ENCODE data around the gene MAP1LC3A.

Gene MAP1LC3A

GRCh38 chr20:34541917-34542316 is 16.6 kb upstream of the MAP1LC3A start:
- TF ChIP-seq, protein P1, sequence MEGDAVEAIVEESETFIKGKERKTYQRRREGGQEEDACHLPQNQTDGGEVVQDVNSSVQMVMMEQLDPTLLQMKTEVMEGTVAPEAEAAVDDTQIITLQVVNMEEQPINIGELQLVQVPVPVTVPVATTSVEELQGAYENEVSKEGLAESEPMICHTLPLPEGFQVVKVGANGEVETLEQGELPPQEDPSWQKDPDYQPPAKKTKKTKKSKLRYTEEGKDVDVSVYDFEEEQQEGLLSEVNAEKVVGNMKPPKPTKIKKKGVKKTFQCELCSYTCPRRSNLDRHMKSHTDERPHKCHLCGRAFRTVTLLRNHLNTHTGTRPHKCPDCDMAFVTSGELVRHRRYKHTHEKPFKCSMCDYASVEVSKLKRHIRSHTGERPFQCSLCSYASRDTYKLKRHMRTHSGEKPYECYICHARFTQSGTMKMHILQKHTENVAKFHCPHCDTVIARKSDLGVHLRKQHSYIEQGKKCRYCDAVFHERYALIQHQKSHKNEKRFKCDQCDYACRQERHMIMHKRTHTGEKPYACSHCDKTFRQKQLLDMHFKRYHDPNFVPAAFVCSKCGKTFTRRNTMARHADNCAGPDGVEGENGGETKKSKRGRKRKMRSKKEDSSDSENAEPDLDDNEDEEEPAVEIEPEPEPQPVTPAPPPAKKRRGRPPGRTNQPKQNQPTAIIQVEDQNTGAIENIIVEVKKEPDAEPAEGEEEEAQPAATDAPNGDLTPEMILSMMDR (IDR thresholded peaks at IDR 0.05; ENCODE audit: low read depth, low read length, missing control alignments) = no peak
- no peak for DNase-seq (ENCODE audit: extremely low read depth, low read depth)
- H3K4me3 ChIP-seq (replicated peaks; ENCODE audit: low read depth, low read length) = no peak overlapping the region

DNA sequence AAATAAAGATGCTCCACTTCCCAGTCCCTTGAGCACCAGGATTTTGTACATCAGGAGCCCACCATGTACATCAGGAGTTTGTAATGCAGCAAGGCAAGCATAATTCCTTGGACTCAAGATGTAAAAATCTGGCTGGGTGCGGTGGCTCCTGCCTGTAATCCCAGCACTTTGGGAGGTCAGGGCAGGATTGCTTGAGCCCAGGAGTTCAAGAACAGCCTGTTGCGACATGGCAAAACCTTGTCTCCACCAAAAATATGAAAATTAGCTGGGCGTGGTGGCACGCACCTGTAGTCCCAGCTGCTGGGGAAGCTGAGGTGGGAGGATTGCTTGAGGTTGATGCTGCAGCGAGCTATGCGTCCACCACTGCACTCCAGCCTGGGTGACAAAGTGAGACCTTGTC is 16.1 kb upstream of the MAP1LC3A start:
- no peak for DNase-seq (ENCODE audit: extremely low read depth, low read depth)
- no peak overlapping the region for H3K4me3 ChIP-seq (replicated peaks; ENCODE audit: low read depth, low read length)
- TF ChIP-seq, protein P1 (IDR thresholded peaks at IDR 0.05; ENCODE audit: low read depth, low read length, missing control alignments) = no peak

DNA sequence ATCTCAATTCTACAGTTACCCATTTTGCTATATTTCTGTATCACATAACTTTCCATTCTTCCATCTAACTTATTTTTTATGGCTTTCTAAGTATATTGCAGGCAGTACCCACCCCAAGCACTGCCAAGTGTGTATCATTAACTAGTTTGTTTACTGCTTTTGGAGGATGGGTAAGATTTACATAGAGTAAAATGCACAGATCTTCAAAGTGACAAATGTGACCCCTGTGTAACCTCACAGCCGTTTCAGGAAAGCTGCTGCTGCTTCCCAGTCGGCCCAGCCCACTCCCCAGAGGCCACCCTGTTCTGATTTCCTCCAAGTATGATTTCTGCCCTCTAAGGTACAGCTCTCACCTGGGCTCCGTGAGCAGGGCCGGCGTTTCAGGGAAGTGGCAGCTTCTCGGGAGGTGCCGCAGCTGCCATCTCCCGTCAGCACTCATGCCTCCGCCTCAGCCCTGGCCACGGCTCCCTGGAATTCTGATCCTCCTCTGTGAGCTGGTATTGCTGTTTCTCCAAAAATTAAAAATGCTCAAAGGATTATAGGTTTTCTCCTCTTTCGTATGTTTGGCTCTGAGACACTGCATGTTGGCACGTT is 15.0 kb upstream of the MAP1LC3A start:
- H3K4me3 ChIP-seq (replicated peaks; ENCODE audit: low read depth, low read length) = no peak overlapping the region
- no peak for DNase-seq (ENCODE audit: extremely low read depth, low read depth)
- TF ChIP-seq, protein P1 (IDR thresholded peaks at IDR 0.05; ENCODE audit: low read depth, low read length, missing control alignments) = no peak

DNA sequence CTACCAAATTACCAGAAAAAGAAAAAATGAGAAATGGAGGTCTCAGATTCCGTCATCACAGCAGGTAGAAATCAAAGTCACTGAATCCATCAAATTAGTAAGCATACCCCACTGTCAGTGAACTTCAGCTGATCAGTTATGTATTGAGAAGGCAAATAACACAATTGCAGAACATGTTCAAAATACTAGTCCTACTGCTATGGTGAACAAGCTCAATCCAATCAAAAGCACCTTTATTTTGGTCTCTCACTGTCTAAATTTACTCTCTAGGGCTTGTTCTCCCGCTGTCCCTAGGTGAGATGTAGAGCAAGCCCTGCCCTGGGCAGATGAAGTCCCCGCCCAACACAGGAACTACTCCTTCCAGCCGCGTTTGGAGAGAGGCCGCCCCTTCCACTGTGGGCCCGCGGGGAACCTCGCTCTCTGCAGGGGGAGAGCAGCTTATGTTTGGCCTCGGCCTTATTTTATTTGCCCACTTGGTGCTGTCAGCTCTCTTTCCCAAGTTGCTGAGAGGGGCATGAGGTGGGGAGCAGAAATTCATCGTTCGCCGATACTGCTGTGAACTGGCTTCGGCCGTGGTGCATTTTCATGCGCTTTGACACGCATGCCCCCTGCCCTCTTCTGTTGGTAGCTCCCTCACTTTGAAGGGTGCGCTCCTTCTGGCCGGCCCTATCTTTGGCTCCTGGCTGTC is 14.3 kb upstream of the MAP1LC3A start:
- TF ChIP-seq, protein P1 (IDR thresholded peaks at IDR 0.05; ENCODE audit: low read depth, low read length, missing control alignments) = no peak
- no peak overlapping the region for H3K4me3 ChIP-seq (replicated peaks; ENCODE audit: low read depth, low read length)
- DNase-seq (ENCODE audit: extremely low read depth, low read depth) = no peak

- no peak for DNase-seq (ENCODE audit: extremely low read depth, low read depth)
- H3K4me3 ChIP-seq (replicated peaks; ENCODE audit: low read depth, low read length) = no peak overlapping the region
Observed at GRCh38 chr20:34546751-34547181, 11.8 kb upstream of the MAP1LC3A start.

DNA sequence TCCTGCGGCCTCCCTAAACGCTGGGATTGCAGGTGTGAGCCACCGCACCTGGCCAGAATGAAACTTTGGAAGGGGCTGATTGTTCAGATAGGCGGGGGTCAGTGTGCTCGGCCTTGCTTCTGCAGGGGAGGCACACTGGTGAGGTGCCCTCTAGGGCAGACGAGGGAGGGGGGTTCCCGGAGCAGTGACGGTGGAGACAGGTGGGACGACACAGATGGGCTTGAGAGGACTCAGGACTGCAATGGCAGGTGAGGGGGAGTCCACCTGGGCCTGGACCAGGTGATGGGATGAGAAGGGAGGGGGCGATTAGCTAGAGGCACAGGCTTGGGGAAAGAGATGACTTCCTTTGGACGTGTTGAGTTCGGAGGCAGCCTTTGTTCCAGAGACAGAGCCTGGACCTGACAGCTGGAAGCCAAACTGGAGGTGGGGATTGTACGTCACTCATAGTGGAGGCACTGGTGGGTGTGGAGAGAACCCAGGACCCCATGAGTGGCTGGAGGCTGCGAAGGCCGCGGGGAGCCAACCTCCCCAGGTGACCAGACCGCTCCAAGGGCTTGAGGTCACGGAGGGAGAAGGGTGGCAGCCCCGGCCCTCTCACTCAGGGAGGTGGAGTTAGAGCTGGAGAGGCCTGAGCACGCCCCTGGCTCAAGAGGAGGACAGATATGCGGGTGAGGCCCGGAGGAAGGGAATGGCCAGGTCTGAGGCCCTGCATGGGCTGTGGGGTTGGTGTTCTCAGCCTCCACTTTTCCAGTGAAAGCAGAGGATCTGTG is 10.5 kb upstream of the MAP1LC3A start:
- TF ChIP-seq, protein P1 (IDR thresholded peaks at IDR 0.05; ENCODE audit: low read depth, low read length, missing control alignments) = no peak
- no peak overlapping the region for H3K4me3 ChIP-seq (replicated peaks; ENCODE audit: low read depth, low read length)
- DNase-seq (ENCODE audit: extremely low read depth, low read depth) = no peak

More at GRCh38 chr20:34546751-34547181, 11.8 kb upstream of the MAP1LC3A start:
- TF ChIP-seq, protein P1 (IDR thresholded peaks at IDR 0.05; ENCODE audit: low read depth, low read length, missing control alignments) = no peak

Data from HFF-Myc (cell line).